ENCODE results near the gene KAT7.

DNA sequence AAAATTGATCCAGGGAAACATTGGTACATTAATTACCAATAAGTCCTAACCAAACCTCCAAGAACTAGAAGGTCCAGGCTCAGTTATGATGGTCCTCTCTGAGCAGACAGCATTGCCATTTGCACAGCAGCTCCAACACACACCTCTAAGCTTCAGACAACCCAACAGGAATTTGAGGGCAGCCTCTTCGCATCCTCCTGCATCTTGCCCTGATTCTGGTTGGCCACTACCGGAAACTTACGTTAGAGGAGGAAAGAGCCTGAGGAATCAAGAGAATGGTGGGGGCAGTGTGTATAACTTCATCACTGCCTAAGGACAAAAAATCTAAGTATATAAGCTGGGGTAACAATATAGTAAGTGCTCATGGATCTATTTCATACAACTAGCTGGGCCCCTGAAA lies 40.3 kb upstream of the KAT7 start:
- TF ChIP-seq, protein P1, sequence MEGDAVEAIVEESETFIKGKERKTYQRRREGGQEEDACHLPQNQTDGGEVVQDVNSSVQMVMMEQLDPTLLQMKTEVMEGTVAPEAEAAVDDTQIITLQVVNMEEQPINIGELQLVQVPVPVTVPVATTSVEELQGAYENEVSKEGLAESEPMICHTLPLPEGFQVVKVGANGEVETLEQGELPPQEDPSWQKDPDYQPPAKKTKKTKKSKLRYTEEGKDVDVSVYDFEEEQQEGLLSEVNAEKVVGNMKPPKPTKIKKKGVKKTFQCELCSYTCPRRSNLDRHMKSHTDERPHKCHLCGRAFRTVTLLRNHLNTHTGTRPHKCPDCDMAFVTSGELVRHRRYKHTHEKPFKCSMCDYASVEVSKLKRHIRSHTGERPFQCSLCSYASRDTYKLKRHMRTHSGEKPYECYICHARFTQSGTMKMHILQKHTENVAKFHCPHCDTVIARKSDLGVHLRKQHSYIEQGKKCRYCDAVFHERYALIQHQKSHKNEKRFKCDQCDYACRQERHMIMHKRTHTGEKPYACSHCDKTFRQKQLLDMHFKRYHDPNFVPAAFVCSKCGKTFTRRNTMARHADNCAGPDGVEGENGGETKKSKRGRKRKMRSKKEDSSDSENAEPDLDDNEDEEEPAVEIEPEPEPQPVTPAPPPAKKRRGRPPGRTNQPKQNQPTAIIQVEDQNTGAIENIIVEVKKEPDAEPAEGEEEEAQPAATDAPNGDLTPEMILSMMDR (IDR thresholded peaks at IDR 0.05; ENCODE audit: poor library complexity, severe bottlenecking), result no peak
- TF ChIP-seq, protein P2, sequence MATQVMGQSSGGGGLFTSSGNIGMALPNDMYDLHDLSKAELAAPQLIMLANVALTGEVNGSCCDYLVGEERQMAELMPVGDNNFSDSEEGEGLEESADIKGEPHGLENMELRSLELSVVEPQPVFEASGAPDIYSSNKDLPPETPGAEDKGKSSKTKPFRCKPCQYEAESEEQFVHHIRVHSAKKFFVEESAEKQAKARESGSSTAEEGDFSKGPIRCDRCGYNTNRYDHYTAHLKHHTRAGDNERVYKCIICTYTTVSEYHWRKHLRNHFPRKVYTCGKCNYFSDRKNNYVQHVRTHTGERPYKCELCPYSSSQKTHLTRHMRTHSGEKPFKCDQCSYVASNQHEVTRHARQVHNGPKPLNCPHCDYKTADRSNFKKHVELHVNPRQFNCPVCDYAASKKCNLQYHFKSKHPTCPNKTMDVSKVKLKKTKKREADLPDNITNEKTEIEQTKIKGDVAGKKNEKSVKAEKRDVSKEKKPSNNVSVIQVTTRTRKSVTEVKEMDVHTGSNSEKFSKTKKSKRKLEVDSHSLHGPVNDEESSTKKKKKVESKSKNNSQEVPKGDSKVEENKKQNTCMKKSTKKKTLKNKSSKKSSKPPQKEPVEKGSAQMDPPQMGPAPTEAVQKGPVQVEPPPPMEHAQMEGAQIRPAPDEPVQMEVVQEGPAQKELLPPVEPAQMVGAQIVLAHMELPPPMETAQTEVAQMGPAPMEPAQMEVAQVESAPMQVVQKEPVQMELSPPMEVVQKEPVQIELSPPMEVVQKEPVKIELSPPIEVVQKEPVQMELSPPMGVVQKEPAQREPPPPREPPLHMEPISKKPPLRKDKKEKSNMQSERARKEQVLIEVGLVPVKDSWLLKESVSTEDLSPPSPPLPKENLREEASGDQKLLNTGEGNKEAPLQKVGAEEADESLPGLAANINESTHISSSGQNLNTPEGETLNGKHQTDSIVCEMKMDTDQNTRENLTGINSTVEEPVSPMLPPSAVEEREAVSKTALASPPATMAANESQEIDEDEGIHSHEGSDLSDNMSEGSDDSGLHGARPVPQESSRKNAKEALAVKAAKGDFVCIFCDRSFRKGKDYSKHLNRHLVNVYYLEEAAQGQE (IDR thresholded peaks at IDR 0.05; ENCODE audit: borderline replicate concordance), result no peak
- TF ChIP-seq POLR2AphosphoS5 (IDR thresholded peaks at IDR 0.05) (no peak), MXI1 (conservative IDR thresholded peaks at IDR 0.05; ENCODE audit: poor library complexity, severe bottlenecking) (no peak), RAD21 (conservative IDR thresholded peaks at IDR 0.05) (no peak), EZH2 (IDR thresholded peaks at IDR 0.05; ENCODE audit: borderline replicate concordance, insufficient read depth, low read length, poor library complexity, severe bottlenecking) (no peak), EP300 (conservative IDR thresholded peaks at IDR 0.05; ENCODE audit: poor library complexity, severe bottlenecking) (no peak)
